Stimulated activated naive CD4-positive, alpha-beta T cell treated with Interleukin-2 at 50 U/mL for 16 hours (primary cell): Measurements from ENCODE around the gene BMP8B.
"Not testable (repeated sequence)": the region's sequence is repeated elsewhere in the genome, so short reads cannot be mapped to it uniquely, and the experiment has no call there.

Experiments
- DNase-seq: peaks from one replicate; lab custom pipeline; 2025; lab: John Stamatoyannopoulos, UW

BMP8B gene

DNA sequence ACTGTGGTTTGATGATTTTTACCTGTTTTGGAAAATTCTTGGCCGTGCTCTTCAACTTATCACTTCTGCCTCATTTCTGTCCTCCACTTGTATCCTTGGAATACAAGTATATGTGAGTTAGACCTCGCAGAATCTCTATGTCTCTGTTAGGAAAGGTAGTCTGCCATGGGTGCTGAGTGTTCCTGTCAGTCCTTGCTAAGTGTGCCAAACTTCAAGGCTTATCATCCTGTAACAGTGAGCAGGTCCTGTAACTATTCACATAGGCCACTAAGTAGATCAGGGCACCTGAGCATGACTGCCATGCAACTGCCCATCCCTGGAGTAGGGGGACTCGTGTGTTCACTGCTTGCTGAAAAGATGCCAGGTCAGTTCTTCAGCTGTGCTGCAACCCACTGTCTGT is 24.2 kb upstream of the BMP8B start:
- no peak for DNase-seq

DNA sequence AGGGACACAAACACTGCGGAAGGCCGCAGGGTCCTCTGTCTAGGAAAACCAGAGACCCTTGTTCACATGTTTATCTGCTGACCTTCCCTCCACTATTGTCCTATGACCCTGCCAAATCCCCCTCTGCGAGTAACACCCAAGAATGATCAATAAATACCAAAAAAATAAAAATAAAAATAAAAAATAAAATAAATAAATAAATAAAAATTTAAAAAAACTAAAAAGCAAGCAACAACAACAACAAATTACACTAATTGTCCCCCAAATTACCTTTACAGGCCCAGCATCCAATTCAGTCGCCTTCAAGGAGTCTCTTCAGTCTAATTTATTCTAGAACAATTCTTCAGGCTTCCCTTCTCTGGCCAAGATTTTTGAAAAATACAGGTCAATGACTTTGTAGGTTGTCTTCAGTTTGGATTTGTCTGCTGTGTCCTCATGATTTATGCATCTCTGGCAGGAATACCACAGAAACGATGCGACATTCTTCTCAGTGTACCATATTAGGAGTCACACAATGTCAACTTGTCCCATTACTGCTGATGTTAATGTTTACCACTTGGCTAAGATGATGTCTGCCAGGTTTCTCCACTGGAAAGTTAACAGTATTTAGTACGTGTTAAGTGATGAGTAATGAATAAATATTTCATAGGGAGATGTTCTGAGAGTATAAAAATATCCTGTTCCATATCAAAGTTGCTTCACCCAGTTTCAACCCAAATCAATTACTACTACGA is 20.3 kb upstream of the BMP8B start:
- no peak for DNase-seq

DNA sequence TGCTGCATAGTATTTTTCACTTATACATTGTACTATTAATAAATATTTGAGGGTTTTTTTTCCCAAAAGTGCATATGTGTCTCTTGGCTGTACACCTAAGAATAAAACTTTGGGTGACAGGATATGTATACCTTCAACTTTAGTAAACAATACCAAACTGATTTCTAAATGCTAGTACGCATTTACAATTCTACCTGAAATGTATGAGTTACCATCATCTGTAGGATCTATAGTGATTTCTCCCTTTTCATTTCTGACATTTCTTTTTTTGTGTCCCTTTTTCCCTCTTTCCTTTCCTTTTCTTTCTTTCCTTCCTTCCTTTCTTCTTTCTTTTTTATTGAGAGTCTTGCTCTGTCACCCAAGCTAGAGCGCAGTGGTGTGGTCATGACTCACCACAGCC is 16.7 kb upstream of the BMP8B start:
- DNase-seq, result no peak

DNA sequence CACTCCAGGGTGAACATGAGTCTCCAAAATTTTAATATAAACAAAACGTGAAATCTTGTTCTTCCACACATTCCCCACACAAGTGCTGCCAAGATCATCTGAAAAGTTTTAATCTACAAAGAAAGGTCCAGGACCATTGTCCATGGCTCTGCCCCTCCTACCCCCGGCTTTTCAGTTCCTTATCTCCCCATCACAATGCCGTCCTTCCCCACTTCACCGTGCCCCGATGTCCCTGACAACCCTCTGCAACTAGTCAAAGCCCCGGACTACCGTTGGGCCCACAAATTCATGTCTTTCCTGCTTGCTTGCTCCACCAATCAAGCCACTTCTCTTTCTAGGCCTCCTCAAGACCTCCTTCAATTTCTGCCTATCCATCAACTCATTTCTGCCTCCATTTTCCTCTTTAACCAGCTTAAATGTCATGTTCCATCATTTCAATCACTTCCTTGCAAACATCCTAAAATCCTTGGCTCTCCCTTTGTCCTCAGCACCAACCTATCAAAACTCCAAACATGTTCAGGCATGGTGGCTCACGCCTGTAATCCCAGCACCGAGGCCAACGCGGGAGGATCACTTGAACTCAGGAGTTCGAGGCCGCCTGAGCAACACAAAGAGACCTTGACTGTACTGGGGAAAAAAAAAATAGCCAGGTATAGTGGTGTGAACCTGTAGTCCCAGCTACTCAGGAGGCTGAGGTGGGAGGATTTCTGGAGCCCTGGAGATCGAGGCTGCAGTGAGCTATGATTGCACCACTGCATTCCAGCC is 14.0 kb upstream of the BMP8B start:
- DNase-seq, result no peak

DNA sequence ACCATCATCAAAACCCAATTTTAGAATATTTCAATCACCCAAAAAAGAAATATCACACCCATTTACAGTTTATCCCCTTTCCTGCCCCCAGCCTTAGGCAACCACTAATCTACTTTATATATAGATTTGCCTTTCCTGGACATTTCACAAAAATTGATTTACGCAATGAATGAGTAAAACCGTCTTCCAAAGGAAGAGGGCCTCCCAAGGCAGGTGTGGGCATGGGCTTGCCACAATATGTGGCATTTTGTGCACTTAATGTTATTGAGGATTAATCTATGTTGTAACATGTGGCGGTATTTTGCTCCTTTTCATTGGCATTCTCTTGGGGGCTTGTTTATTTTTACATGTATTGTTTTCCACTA is 11.8 kb upstream of the BMP8B start:
- DNase-seq, result no peak

DNA sequence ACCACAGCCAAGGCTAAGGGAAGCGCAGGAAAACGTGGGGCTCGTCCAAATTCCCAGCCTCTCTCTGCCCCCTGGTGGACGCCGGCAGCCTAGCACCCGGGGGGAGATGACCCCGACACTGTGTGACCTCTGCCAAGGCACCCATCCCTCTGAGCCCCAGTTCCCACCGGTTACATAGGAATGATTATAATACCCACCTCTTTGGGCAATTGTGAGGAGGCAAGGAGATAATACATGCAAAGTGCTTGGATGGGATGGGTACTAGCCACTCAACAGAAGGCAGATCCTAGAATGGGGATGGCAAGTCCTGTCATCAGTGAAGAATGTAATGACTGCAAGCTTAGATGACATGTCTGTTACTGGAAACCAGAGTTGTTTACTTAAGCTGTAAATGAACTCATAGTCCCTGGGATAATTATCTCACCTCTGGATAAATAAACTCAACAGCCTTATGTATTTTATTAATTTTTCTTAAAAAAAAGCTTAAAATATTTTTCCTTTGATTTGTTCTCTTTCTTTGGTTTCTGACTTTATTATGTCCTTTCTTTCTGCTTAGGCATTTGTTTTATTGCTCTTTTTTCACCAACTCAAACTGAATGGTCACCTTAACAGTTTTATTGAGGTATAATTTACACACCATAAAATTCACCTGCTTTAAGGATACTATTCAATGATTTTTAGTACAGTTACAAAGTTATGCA is 11.3 kb upstream of the BMP8B start:
- DNase-seq, result peak; percentile 59

DNA sequence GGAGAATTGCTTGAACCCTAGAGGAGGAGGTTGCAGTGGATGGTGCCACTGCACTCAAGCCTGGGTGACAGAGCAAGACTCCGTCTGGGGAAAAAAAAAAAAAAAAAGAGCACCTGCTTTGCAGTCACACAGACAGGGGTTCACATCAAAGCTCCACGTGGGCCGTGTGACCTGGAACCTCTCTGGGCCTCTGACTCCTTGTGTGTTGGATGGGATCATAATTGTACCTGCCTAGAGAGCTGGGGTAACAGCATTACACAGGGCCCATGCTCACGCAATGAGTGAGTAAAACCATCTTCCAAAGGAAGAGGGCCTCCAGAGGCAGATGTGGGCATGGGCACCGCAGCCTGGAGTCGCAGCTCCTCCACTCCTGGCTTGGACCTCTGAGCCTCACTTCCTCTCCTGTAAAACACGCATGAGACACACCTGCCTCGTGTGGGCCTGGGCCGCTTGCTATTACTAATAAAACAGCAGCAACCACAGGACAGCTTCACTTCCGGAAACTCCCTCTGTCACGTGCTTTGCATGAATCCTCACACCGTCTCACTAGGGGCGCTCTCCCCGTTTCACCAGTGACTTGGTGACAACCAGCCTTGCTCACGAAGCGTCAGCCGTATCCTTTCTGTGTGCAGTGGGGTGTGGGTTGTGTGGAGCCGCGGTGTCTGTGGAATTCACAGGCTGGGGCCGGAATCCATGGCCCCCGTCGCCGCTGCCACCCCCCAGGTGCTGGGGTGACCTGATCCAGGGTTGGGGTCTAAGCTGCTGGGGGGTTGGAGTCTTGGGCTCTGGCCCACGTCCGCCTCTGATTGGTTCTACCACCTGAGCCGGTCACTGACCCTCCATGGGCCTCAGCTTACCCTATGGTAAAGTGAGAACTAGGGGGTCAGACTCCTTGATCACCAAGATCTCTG is 10.4 kb upstream of the BMP8B start:
- peak; percentile 92 for DNase-seq

DNA sequence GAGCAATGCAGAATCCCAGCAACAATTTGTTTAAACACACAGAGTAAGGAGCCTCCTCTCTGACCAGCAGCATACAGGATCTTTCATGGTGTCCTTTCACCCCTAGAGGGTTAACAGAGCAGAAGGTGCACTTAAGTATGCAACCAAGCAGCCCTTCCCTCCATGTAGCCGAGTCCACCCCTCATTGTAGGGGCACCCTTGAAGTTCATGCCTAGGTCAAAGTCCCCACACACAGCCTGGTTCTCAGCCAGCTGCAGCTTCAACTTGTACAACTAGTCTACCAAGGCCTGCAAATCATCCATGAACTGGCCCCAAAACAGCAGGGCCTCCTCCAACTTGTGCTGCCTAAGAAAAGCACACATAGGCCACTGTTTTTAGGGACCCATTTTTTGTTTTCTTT is 7.0 kb upstream of the BMP8B start:
- DNase-seq, result no peak

DNA sequence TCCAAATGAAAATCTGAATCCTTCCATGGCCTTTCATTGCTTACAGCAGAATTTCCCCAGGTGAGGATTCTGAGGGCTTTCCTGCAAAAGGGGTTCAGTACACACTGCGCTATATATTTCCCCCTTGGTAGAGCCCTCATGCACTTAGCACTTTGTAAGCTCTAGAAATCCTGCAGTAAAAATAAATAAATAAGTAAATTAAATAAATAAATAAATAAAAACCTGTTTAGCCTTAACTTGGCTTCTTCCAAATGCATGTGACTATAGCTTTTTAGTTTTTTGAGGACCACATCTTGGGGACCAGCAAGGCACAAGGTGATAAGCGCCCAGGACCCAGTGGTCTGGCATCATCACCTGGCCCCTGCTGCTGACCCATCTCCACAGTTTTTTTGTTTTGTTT is 3.2 kb upstream of the BMP8B start:
- no peak for DNase-seq

DNA sequence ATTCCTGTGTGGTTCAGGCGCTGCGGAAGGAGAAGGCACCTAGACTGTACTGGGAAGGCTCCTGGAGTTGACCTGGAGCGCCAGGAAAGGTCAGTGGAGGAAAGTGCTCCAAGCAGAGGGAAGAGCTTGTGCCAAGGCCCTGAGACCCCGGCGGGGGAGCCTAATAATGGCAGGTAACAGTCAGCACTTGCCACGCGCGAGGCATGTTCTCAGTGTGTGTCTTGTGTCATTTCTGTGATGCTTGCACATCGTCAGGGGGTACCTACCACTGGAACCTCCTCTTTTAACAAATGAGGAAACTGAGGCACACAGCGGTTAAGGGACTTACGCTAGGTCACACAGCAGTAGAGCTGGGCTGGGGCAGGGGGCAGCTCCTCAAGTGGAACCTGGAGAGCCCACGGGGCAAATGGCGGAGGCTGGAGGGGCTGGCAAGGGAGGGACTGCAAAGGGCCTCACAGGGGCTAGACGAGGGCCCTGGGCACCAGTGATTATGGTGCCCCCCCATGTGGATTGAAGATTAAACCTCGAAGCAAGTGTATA is 976 bp upstream of the BMP8B start:
- DNase-seq, result no peak

DNA sequence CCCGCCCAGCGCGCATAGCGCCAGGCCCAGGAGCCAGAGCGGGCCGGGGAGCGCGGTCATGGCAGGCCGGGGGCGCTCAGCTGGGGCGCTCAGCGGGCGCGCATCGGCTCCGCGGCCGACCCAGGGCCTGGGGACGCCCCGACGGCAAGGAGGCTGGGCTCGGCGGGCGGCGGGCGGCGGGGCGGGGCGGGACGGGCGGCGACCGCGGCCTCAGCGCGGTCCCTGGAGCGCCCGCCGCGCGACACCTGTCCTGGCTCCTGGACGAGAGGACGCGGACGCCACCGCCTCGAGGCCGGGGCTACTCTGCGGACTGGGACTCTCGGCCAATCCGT is 273 bp downstream of the BMP8B start:
- DNase-seq, result no peak

DNA sequence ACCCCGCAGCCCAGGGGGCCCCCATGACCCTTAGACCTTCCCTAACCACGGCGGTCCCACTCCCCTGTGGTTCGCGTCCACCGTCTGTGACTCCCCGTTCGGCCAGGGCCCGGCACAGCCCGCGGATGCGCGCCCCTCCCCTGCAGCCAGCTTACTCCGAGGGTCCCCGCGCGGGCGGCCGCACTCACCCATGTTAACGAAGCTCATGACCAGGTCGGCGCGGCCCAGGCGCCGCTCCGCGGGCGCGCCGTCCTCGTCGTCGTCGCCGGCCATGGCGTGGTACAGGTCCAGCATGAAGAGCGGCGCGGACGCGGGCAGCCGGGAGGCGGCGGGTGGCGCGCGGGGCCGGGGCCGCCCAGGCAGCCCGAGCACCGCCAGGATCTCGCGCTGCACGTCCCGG is 701 bp downstream of the BMP8B start:
- DNase-seq, result not testable (repeated sequence)

DNA sequence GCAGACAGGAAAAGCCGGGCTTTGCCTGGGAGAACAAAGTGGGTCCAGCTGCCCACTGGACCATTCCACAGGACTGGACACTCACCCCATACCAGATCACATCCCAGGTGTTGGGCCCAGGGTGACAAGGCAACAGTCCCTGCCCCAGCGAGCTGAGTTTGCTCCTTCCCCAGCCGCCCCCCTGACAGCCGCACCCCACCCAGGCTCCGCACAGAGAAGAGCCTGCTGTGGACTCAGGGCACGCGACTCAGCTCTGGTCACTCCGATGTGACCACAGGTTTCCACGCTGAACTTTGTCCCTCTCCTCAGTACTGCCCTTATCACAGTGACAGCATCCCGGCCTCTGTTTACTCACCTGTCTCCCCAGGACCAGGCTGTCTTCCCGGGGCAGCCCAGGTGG is 1.2 kb downstream of the BMP8B start:
- DNase-seq, result no peak

DNA sequence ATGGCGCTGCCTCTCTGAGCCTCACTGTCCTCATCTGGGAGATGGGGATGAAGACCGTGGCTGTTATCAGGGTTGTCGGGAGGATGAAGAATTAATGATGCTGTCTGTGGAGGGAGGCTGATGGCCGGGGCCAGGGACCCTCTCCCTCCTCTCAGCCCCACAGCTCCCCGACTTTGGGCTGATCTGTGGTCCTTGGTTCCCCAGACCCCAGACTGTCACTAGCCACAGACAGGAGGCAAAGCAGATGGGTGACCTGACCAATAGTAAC is 1.6 kb downstream of the BMP8B start:
- DNase-seq, result not testable (repeated sequence)

DNA sequence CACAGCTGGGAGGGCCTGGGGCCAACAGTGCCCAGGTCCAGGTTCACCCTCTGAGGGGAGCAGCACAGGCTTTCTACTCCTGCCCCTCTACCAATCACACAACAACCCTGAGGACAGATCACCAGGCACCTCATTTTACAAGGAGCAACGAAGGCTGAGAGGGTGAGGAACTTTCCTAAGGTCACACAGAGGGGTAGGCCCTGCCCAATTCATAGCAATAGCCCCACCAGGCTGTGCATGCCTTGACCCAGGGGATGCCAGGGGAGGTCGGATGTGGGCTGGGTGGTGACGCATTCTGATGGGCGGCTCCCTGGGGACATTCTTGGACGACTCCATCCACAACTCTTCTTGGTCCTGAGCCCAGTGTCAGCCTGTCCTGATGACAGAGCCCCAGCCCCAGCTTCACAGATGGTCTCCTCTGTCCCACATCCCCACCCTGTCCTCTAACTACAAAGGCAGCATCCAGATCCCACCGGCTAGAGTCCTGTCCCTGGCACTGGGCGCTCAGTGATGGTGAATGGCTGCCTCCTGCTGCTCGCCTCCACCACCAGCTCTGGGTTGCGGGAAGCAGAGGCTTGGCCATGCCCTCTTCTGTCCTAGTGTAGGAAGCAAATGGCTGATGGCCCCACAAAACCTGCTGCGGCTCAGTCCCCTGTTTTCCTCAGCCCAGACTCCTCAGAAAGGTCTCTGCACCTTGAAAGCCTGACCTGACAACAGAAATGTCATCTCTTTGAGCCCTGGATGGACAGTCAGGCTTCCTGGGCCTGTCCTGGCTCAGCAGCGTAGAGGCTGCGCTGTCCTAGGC is 2.2 kb downstream of the BMP8B start:
- DNase-seq, result not testable (repeated sequence)

DNA sequence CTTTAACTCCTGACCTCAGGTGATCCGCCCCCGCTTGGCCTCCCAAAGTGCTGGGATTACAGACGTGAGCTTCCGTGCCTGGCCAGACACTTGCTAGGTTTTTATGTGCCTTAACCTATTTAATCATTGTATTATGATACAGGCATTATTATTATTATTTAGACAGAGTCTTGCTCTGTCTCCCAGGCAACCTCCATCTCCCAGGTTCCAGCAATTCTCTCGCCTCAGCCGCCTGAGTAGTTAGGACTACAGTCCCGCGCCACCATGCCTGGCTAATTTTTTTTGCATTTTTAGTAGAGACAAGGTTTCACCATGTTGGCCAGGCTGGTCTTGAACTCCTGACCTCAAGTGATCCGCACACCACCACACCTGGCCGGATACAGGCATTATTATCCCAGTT is 6.0 kb downstream of the BMP8B start:
- not testable (repeated sequence) for DNase-seq

DNA sequence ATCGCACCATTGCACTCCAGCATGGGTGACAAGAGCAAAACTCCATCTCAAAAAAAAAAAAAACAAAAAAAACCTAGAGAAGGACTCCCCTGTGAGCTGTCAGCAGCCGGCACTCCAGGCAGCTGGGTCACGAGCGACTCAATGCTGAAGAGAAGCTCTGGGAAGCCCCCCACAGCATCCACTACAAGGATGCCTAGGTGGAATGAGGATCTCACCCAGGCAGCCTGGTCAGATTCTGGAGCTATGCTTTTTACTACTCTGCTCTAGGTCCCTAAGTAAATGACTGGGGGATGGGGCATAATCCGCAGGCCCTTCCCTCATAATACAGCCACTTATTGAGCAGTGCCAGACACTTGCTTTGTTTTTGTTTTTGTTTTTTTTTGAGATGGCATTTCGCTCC is 6.6 kb downstream of the BMP8B start:
- no peak for DNase-seq

DNA sequence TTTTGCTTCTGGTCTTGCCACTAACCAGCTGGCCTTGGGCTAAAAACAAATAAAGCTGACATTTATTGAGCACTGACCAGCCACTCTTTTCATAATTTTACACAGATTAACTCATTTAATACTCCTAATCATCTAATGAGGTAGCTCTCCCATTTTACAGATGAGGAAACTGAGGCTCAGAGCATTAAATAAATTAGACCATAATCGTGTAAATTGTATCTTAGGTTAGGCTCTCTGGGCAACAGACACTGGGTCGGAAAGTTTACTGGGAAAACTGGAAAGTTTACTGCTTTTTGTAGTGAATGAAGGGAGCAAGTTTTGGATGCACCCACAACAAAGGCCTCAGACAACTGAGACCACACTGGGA is 7.3 kb downstream of the BMP8B start:
- no peak for DNase-seq

DNA sequence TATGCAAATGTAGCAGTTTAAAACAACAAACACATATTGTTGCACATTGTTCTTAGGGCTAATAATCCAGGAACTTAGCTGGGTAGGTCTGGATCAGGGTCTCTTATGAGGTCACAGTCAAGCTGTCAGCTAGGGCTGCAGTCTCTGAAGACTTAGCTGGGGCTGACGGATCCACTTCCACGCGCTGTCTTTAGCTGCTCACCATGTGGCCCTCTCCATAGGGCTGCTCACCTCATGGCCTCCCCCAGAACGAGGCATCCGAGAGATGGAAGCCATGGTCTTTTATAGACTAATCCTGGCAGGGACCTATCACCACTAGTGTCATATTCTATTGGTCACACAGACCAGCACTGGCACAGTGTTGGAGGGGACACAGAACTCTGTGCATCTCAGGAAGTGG is 8.8 kb downstream of the BMP8B start:
- no peak for DNase-seq

DNA sequence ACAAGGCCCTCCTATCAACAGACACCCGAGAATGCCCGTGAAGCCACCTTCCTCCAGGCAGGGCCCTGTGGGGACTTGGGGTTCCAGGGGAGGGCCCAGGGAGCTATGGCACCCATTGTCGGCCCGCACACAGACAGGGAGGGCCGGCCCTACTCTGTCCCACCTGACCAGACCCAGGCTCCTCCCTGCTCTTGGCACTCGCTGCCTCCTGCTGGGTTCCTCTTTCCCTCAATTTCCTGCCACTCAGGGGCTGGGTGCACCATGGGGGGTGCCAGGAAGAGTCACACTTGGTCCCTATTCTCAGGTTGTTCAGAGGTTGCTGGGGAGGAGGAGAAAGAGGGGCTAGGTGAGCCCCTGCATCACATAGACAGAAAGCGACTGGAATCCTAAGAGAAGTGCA is 9.5 kb downstream of the BMP8B start:
- DNase-seq, result no peak

DNA sequence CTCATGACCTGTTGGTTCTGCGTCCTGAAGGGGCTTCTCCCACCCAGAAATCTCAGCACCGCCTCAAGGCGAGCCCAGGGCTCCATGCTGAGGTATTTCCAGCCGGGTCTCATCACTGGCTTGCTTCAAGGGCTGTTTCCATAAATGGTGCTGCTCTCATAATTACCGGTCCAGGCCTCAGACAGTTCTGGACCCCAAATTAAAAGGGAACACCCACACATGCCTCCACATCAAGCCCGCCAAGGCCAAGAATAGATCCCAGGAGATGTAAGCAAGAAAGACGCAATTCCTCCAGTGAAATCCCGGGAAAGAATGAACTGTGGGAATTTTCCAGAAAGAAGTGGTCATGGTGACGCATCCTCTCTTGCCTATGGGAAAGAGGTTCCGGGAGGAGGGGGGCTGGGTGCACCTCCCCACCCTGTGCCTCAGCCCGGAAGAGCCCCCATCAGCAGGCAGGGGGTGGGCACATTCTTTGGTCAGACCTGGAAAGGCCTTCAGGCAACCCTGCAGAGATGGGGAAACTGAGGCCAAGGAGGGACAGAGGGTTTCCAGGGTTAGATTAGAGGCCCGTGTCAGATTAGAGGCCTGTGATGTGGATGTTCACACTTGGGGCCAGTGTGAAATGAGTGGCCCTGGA is 10.1 kb downstream of the BMP8B start:
- DNase-seq, result not testable (repeated sequence)
